HFFc6 (cell line): Measurements from ENCODE around the gene CASS4. TPM values are rescaled to one million over a fixed set of nuclear protein-coding genes. Genes with fewer than 3 reads are reported as not detected.

ENCODE experiments used
- DNase-seq: peaks from one replicate; pipeline ENCODE4 v3.0.0-alpha.2; 2018
- H3K27ac Mint-ChIP-seq: 2 replicates; pipeline ENCODE4 v1.8.0; 2020; ENCODE audit warnings: mild to moderate bottlenecking, mixed read lengths
- H3K27me3 Mint-ChIP-seq: 2 replicates; pipeline ENCODE4 v1.8.0; 2021; ENCODE audit warnings: mild to moderate bottlenecking, moderate library complexity, mixed read lengths; ENCODE audit not compliant: insufficient read depth
- H3K36me3 Mint-ChIP-seq: 2 replicates; pipeline ENCODE4 v1.8.0; 2021; ENCODE audit warnings: low read depth, mixed read lengths
- H3K4me1 Mint-ChIP-seq: 2 replicates; pipeline ENCODE4 v1.8.0; 2020; ENCODE audit warnings: low read depth, mixed read lengths
- H3K4me3 Mint-ChIP-seq: 2 replicates; pipeline ENCODE4 v1.8.0; 2020; ENCODE audit warnings: mild to moderate bottlenecking, moderate library complexity, mixed read lengths
- H3K9me3 Mint-ChIP-seq: 2 replicates; pipeline ENCODE4 v1.8.0; 2020; ENCODE audit warnings: mild to moderate bottlenecking, mixed read lengths
- CTCF ChIP-seq: fragments of 200-600 bp; sonication (generic); IDR thresholded peaks from 2 replicates; pipeline ENCODE4 v1.5.0; 2021; ENCODE audit warnings: antibody characterized with exemption, mild to moderate bottlenecking
- total RNA-seq, 6 experiments: library from RNA; stranded (reverse); fragmentation: NEBNext Ultra II Directional; extraction: Animal tissue kit (Norgen Biotek cat#: 25700); gene quantifications; 2 replicates in 1 of 6; 3 replicates in 5 of 6; pipeline ENCODE4 v1.2.3, GENCODE V29; 2021

Gene CASS4
- total RNA-seq, 6 experiments from 2014 or later, result 0.38 to 0.70 (median 0.56) TPM

GRCh38 chr20:56392132-56392880 lies 19.8 kb upstream of the CASS4 start, which contains the start of the genes AURKA and CSTF1:
Gene AURKA (minus strand): TSS chr20:56392215. CDS start chr20:56388197, 4,018 bp downstream.
Gene CSTF1 (plus strand): TSS chr20:56392645. CDS start chr20:56395553, 2,908 bp downstream.
- TF ChIP-seq CTCF, result no peak
- Mint-ChIP-seq H3K27ac (no peak within 1 kb of the TSS), H3K36me3 (peaks cover 43% of the 10 kb centered on the region), H3K9me3 (no peaks in the 10 kb centered on the region), H3K27me3 (no peaks in the 10 kb centered on the region; the same call in 1 of the 2 replicates), H3K4me1 (peaks cover 36% of the 10 kb centered on the region), H3K4me3 (no peak within 1 kb of the TSS)
- DNase-seq, result peak; percentile 100

GRCh38 chr20:56392881-56393482 lies 19.1 kb upstream of the CASS4 start:
- no peak for DNase-seq
- no peaks in the 10 kb centered on the region; the same call in 1 of the 2 replicates for H3K27me3 Mint-ChIP-seq
- peaks cover 36% of the 10 kb centered on the region for H3K4me1 Mint-ChIP-seq
- no peaks in the 10 kb centered on the region for H3K9me3 Mint-ChIP-seq
- H3K4me3 Mint-ChIP-seq, result no peak overlapping the region
- no peak for TF ChIP-seq CTCF
- H3K27ac Mint-ChIP-seq, result no peak overlapping the region
- peaks cover 46% of the 10 kb centered on the region for H3K36me3 Mint-ChIP-seq

- peaks cover 45% of the 10 kb centered on the region for H3K36me3 Mint-ChIP-seq
- no peaks in the 10 kb centered on the region; the same call in 1 of the 2 replicates for H3K27me3 Mint-ChIP-seq
- no peak for DNase-seq
- peaks cover 36% of the 10 kb centered on the region for H3K4me1 Mint-ChIP-seq
- H3K4me3 Mint-ChIP-seq, result no peak overlapping the region
- no peaks in the 10 kb centered on the region for H3K9me3 Mint-ChIP-seq
- TF ChIP-seq CTCF, result no peak
- no peak overlapping the region for H3K27ac Mint-ChIP-seq
Measured at GRCh38 chr20:56393653-56394052, 18.4 kb upstream of the CASS4 start.

GRCh38 chr20:56395166-56395565 lies 16.9 kb upstream of the CASS4 start:
- Mint-ChIP-seq H3K27me3 (no peaks in the 10 kb centered on the region; the same call in 1 of the 2 replicates), H3K4me1 (peaks cover 25% of the 10 kb centered on the region), H3K9me3 (no peaks in the 10 kb centered on the region), H3K36me3 (peaks cover 43% of the 10 kb centered on the region), H3K27ac (no peak overlapping the region), H3K4me3 (no peak overlapping the region)
- no peak for TF ChIP-seq CTCF
- DNase-seq, result no peak

GRCh38 chr20:56400001-56400640 lies 11.9 kb upstream of the CASS4 start:
- no peaks in the 10 kb centered on the region for H3K27me3 Mint-ChIP-seq
- peak; percentile 97 for TF ChIP-seq CTCF
- H3K27ac Mint-ChIP-seq, result peak overlapping the region; percentile 55; the same call in 1 of the 2 replicates
- peaks cover 7% of the 10 kb centered on the region; the same call in 1 of the 2 replicates for H3K4me1 Mint-ChIP-seq
- no peaks in the 10 kb centered on the region for H3K9me3 Mint-ChIP-seq
- peaks cover 49% of the 10 kb centered on the region for H3K36me3 Mint-ChIP-seq
- no peak overlapping the region for H3K4me3 Mint-ChIP-seq
- DNase-seq, result peak; percentile 66
